Sigmoid colon (tissue), 4 donors: ENCODE results near the gene CYFIP2.

Experiments used
- EP300 ChIP-seq, 4 donors: sonication (generic); formaldehyde crosslinking; IDR thresholded peaks; one replicate each; pipeline ENCODE4 v1.6.1; 2017; ENCODE audit warnings: antibody characterized with exemption in 4 of 4
- POLR2A ChIP-seq, 2 donors: fragments of 450-650 bp; IDR thresholded peaks; one replicate each; pipeline ENCODE4 v1.6.1; 2016; ENCODE audit warnings: antibody characterized with exemption in 2 of 2, mild to moderate bottlenecking in 2 of 2, moderate library complexity in 2 of 2

DNA sequence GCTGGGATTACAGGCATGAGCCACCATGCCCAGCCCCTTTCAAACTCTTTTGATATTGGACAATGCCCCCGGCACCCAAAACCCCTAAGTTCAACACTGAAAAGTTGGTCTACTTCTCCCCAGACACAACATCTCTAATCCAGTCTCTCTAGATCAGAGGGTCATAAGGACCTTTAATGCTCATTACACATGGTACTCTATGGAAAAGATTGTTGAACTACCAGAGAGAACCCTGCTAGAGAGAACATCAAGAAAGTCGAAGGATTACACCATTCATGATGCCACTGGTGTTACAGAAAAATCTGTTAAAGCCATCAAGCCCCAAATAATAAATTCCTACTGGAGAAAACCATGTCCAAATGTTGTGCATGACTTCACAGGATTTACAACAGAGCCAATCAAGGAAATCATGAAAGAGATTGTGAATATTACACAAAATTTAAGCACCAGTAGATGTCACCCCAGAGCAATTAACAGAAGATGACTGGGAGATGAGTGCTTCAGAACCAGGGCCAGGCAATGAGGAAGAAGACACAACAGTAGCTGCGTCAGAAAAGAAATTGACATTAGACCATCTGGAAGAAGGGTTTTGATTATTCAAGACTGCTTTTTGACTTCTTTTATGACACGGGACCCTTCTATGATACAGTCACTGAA, 165.7 kb downstream of the CYFIP2 start:
- no peak for TF ChIP-seq POLR2A (IDR thresholded peaks at IDR 0.05)
- no peak for TF ChIP-seq EP300 (IDR thresholded peaks at IDR 0.05)
